Nasal cavity respiratory epithelium epithelial cell of viscerocranial mucosa (primary cell): ENCODE results near the gene CCDC3. TPM values are rescaled to one million over a fixed set of nuclear protein-coding genes. Genes with fewer than 3 reads are reported as not detected.

Experiments used
- total RNA-seq: library from RNA; depleted of rRNA; stranded (reverse); fragments of >200 nt; gene quantifications from 2 replicates; pipeline ENCODE4 v1.2.3, GENCODE V29; 2014

Gene CCDC3
- under 0.01 and 1.00 TPM in 2 replicates for total RNA-seq

DNA sequence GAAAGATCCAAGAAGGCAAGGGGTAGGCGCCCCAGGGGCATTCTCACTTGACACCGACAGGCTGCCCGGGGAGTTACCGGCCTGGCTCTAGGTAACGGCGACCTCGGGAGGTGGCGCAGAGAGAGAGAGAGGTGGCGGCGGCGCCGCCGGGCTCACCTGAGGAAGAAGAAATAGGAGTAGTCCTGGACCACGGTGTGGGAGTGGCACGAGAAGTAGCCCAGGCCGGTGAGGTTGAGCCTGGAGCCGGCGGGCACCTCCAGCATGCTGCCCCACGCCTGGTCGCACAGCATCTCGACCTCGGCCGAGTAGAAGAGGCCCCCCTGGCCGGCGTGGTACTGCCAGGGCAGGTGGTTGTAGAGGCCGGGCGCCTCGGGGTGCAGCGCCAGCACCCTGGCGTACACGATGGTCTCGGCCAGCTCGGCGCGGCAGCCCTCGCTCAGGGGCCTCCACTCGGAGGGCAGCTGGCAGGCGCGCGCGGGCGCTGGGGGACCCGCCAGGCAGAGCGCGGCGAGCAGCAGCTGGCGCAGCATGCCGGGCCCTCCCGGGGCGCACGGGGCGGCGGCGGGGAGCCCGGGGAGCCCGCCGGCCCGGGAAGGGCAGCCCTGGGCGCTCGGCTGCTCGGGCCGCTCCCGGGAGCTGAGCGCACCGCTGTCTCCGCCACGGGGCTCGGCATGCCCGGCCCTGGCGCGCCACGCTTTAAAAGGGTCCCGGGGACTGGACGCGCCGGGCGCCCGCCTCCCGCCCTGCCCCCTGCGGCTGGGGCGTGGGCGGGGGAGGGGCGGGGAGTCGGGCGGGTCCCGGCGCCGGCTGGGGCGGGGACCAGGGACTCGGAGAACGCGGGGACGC, at the start of gene CCDC3:
TSS of gene CCDC3 (minus strand) at position 673 of the 846 bp plus-strand sequence. CDS start at position 530, 143 bp downstream.

Other genes with a start within 250 kb of the CCDC3 start
- gene OPTN, start 98.5 kb upstream of the CCDC3 start, total RNA-seq: 74.5 and 190 TPM in 2 replicates
- 0.21 and 0.34 TPM in 2 replicates for gene MCM10, start 159.8 kb upstream of the CCDC3 start, total RNA-seq
- not detected in 2 replicates for gene UCMA, start 232.7 kb upstream of the CCDC3 start, total RNA-seq